ENCODE data around the gene RHOBTB1. TPM values are rescaled to one million over a fixed set of nuclear protein-coding genes. Genes with fewer than 3 reads are reported as not detected.
A peak's percentile ranks its signal among the peaks of the same experiment; 100 is the strongest.

Gene RHOBTB1, protein sequence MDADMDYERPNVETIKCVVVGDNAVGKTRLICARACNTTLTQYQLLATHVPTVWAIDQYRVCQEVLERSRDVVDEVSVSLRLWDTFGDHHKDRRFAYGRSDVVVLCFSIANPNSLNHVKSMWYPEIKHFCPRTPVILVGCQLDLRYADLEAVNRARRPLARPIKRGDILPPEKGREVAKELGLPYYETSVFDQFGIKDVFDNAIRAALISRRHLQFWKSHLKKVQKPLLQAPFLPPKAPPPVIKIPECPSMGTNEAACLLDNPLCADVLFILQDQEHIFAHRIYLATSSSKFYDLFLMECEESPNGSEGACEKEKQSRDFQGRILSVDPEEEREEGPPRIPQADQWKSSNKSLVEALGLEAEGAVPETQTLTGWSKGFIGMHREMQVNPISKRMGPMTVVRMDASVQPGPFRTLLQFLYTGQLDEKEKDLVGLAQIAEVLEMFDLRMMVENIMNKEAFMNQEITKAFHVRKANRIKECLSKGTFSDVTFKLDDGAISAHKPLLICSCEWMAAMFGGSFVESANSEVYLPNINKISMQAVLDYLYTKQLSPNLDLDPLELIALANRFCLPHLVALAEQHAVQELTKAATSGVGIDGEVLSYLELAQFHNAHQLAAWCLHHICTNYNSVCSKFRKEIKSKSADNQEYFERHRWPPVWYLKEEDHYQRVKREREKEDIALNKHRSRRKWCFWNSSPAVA
- total RNA-seq (2021) = 2.5 and 2.9 TPM in 2 replicates
- long read RNA-seq, partial matches to known transcripts = 0 of 6 reads
- long read RNA-seq, other reads (novel, unspliced or antisense) = 6 of 6 reads

DNA sequence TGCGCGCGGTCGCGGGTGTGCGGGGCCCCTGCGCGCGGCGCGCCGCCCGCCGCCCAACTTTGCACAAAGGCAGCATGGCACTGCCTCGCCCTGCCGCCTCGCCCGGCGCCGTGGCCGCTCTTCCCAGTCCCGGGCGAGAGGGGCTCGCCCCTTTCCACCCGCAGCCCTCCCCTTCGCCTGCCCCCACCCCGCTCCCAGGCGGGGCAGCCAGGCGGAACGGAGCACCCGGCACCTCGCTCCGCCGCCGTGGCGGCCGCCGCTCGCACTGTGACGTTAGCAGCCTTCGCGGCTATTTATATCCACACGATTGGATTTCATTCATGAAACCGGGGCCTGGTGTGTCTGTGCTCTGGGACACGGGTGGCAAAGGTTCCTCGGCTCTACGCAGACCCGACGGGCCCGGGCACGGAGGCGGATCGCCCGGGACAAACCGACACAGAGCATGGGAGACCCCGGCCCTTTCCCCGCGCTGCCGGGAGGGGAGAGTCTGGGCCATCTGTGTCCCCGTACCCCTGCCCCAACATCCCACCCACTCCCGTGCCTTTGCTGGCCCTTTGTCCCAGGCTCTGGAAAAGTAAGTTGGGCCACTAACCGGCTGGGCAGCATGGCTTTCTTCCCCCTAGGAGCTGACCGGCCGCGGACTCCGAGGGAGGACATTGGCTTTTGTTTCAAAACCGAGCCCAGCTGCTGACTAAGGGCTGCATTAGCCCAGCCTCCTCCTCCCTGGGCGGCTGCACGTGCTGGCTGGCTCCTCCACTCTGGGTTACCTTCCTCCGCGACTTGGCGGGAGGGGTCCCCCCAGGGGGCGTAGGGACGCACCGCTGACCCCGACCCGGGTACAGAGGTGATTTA, at the start of gene RHOBTB1:
TSS of gene RHOBTB1 (minus strand) at position 128 of the 852 bp plus-strand sequence. CDS start 32,643 bp downstream, outside the sequence.
- peak within 1 kb of the TSS; percentile 24; the same call in 1 of the 2 replicates for H3K4ac ChIP-seq (ENCODE audit: low read depth, low read length)
- H3K27me3 ChIP-seq (ENCODE audit: insufficient read depth, low read length) = no peaks in the 10 kb centered on the region; the same call in 1 of the 2 replicates
- TF ChIP-seq, protein P1, sequence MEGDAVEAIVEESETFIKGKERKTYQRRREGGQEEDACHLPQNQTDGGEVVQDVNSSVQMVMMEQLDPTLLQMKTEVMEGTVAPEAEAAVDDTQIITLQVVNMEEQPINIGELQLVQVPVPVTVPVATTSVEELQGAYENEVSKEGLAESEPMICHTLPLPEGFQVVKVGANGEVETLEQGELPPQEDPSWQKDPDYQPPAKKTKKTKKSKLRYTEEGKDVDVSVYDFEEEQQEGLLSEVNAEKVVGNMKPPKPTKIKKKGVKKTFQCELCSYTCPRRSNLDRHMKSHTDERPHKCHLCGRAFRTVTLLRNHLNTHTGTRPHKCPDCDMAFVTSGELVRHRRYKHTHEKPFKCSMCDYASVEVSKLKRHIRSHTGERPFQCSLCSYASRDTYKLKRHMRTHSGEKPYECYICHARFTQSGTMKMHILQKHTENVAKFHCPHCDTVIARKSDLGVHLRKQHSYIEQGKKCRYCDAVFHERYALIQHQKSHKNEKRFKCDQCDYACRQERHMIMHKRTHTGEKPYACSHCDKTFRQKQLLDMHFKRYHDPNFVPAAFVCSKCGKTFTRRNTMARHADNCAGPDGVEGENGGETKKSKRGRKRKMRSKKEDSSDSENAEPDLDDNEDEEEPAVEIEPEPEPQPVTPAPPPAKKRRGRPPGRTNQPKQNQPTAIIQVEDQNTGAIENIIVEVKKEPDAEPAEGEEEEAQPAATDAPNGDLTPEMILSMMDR (conservative IDR thresholded peaks at IDR 0.05) = no peak
- H4K91ac ChIP-seq (ENCODE audit: insufficient read length, low read depth, low read length) = peak within 1 kb of the TSS; percentile 57
- H3K27ac ChIP-seq (ENCODE audit: insufficient read length, low read depth, low read length) = no peak within 1 kb of the TSS
- H2AK5ac ChIP-seq (ENCODE audit: insufficient read length, low read length) = no peak within 1 kb of the TSS
- H3K14ac ChIP-seq (ENCODE audit: insufficient read depth, low read length) = peak within 1 kb of the TSS; percentile 98
- H3T11ph ChIP-seq (ENCODE audit: low read length) = no peak within 1 kb of the TSS
- Mint-ChIP-seq H3K27me3 (ENCODE audit: low read depth) (peaks cover 30% of the 10 kb centered on the region), H3K27ac (peak within 1 kb of the TSS in 2 of 3 experiments; percentile 92 to 96; a peak in 4 of 7 replicates), H3K4me3 (peak within 1 kb of the TSS; percentile 81 to 87), H3K9me3 (no peaks in the 10 kb centered on the region), H3K36me3 (ENCODE audit: insufficient read depth in 1 of 3, low read depth in 3 of 3) (no peaks in the 10 kb centered on the region; a peak in 1 of 7 replicates), H3K4me1 (peaks cover 7 to 12% of the 10 kb centered on the region in 2 experiments)
- WGBS (ENCODE audit: extremely low coverage, insufficient read length, low lambda C conversion rate) = no CpG with 5 or more reads among the region's 77 CpGs
- no peaks in the 10 kb centered on the region for H3K9me3 ChIP-seq (ENCODE audit: control insufficient read depth, low read depth, low read length)
- peak within 1 kb of the TSS; percentile 70 for H3K9ac ChIP-seq (ENCODE audit: extremely low read depth, insufficient read length, low read length)
- peak within 1 kb of the TSS; percentile 29 for H2BK120ac ChIP-seq (ENCODE audit: low read depth, low read length, poor library complexity, severe bottlenecking)
- DNase-seq = peak; percentile 73
- H2BK20ac ChIP-seq (ENCODE audit: low read depth, low read length, poor library complexity, severe bottlenecking) = no peak within 1 kb of the TSS
- H3K79me1 ChIP-seq (ENCODE audit: insufficient read depth, low read depth, low read length, poor library complexity, severe bottlenecking) = no peaks in the 10 kb centered on the region
- H2BK15ac ChIP-seq (ENCODE audit: low read depth, low read length) = no peak within 1 kb of the TSS; the same call in 1 of the 2 replicates
- H2BK5ac ChIP-seq (ENCODE audit: insufficient read length, low read length) = no peak within 1 kb of the TSS
- H3K23ac ChIP-seq (ENCODE audit: insufficient read length, low read depth, low read length) = no peak within 1 kb of the TSS
- H4K5ac ChIP-seq (ENCODE audit: insufficient read length, low read depth, low read length) = peak within 1 kb of the TSS; percentile 64
- peaks cover 18% of the 10 kb centered on the region for H3K23me2 ChIP-seq (ENCODE audit: insufficient read length, low read depth, low read length, poor library complexity, severe bottlenecking)
- H2BK12ac ChIP-seq (ENCODE audit: insufficient read length, low read depth, low read length) = peak within 1 kb of the TSS; percentile 51
- H3K79me2 ChIP-seq (ENCODE audit: insufficient read depth, low read length) = no peaks in the 10 kb centered on the region
- H4K20me1 ChIP-seq (ENCODE audit: control insufficient read depth, insufficient read depth, insufficient read length) = no peaks in the 10 kb centered on the region
- no peak within 1 kb of the TSS for H3K56ac ChIP-seq (ENCODE audit: insufficient read length, low read depth, low read length)
- peak within 1 kb of the TSS; percentile 14 for H2AFZ ChIP-seq (ENCODE audit: low read length)
- H4K8ac ChIP-seq (replicated peaks; ENCODE audit: insufficient read length, low read depth, low read length) = no peak within 1 kb of the TSS
- H3K4me1 ChIP-seq (ENCODE audit: insufficient read depth, low read length) = no peaks in the 10 kb centered on the region
- H3K18ac ChIP-seq (ENCODE audit: insufficient read length, low read depth, low read length) = peak within 1 kb of the TSS; percentile 98
- peak within 1 kb of the TSS; percentile 84 for H3K4me2 ChIP-seq (ENCODE audit: insufficient read depth, insufficient read length, low read length)

Data from H9 (cell line).